ENCODE measurements around the gene INPP4A.

The INPP4A gene

DNA sequence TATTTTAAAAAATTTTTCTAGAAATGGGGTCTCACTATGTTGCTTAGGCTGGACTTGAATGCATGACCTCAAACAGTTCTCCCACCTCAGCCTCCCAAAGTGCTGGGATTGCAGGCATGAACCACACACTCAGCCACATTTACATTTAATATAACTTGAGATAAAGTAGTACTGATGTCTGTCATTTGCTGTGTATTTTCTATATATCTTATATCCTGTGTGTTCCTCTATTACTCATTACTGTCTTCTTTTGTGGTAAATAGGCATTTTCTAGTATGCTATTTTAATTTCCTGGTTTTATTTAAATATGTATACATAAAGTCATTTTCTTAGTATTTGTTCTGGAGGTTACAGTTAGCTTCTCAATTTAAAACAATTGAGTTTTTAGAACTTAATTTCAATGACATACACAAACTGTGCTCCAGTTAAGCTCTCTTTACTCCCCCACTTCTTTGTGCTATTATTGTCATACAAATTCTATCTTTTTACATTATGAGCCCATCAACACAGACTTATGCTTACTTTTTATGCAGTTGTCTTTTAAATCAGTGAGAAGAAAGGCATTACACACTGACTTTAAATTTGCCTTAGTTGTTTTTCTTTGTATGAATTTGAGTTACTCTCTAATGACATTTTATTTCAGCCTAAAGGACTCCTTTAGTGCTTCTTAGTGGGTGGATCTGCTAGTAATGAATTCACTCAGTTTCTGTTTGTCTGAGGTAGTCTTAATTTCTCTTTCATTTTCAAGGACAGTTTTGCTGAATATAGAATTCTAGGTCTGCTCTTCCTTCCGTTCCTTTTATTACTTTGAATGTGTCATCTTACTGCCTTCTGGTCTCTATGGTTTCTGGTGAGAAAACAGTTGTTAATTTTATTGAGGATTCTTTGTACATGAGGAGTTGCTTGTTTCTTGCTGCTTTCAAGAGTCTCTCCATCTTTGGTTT, 6.2 kb upstream of the INPP4A start:
- no peak for DNase-seq

DNA sequence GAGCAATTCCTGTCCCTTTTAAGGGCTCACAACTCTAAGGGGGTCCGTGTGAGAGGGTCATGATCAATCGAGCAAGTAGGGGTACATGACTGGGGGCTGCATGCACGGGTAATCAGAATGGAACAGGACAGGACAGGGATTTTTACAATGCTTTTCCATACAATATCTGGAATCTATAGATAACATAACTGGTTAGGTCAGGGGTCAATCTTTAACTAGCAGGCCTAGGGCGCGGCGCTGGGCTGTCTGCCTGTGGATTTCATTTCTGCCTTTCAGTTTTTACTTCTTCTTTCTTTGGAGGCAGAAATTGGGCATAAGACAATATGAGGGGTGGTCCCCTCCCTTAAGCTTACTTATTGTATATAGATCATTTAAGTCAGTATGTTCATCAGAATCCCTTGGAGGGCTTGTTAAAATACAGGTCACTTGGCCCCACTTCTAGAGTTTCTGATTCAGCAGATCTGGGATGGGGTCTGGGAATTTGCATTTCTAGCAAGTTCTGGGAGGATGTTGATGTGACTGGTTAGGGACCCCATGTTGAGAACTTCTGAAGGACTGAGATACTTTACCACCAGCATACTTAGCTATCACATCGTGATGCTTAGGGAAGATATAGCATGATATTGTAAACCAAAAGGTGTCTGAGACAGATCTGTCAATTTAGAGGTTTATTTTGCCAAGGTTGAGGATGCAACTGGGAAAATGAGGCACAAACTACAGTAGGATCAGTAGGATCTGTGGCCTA, 2.8 kb upstream of the INPP4A start:
- DNase-seq = no peak

DNA sequence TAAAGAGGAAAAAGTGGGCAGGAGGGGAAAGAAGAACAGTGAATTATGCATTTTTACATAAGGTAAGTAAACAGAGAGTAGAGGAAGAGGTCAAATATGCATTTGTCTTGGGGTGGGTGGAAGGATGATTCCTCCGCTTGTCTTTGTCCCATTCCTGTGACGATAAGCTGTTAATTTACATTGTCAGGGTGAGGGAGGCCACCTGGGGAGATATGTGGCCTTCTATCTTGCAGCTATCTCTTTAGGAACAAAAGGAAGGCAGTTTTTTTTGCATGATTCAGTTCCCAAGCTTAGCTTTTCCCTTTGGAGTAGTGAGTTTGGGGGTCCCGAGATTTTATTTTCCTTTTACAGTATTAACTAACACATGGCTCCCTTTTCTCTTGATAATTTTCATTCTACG, 2.2 kb upstream of the INPP4A start:
- no peak for DNase-seq

DNA sequence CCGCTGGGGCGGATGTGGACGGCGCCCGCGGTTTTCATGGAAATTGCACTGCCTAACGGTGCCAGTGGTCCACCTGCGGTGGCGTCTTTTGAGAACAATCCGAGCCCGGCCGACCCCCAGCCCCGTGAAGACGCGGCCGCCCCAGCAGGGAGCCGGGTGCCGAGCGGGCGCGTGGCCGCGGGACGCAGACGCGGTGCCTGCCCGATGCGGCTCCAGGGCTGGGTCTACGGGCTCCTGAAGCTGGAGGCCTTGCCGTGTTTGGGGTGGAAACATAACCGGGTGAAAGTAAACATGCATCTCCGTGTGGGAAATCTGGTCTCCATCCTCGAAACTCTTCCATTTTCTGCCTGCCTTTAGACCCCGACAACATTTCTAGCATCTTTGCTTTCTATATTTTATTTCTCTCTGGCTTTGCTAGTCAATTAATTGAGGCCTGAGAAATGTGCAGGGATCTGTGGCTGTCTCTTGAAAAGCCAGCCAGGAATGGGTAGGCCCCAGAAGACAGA, 572 bp downstream of the INPP4A start:
- DNase-seq = peak; percentile 58

DNA sequence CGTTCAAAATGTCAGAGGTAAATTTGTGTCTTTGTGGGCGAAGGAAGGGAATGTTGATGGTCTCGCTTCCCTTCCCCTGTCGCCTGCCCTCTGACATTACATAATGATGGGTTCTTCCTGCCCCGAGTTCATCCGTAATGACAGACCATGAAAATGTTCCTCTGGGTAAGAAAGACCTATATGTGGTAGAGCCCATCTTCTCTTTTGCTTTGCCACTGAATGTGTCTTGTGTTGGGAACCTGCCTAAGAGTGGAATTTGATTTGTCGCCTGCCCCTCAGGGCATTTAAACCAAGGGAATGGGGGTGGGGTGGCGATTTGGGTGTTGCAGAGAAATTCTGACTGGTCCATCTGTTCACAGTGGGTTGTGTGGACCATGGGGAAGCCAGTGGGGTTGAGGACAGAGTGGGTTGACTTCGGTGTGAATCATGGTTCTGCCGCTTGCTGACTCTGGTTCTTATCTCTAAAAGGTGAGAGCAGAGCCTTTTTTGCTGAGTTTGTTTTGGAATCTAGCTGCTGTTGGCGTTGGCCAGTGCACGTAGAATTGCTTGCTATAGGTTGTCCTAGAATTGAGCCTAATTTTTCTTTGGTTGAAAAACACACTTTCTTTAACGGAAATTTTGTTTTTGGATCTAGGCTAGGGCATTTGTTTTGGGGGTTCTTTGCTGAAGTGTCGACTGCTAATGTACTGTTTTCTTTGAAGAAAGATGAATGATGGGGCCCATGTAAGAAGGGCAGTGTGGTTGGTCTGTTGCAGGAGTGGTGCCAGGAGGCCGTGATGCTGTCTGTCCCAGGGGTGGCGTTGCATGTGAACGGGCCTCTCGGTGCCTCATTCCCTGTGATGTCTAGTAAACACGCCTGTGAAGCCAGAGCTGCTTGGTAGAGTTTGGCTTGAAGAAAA, 1.3 kb downstream of the INPP4A start:
- DNase-seq = peak; percentile 44

DNA sequence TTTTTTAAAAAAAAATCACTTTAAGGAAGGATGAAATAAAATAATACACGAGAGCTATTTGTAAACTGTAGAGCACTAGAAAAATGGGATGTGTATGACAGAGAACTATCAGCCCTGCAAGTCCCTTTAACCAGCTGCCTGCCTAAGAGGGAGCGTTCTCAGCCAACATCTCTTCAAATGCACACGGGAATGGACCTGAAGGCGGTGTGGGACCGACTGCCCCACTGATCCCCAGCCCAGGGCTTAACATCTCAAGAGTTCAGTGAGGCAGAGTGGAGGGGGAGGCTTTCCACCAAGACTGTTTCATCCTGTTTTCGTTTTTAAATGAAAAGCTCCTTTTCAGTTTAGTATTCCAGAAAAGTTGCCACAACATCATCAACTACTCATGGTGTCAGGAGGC, 2.2 kb downstream of the INPP4A start:
- DNase-seq = no peak

DNA sequence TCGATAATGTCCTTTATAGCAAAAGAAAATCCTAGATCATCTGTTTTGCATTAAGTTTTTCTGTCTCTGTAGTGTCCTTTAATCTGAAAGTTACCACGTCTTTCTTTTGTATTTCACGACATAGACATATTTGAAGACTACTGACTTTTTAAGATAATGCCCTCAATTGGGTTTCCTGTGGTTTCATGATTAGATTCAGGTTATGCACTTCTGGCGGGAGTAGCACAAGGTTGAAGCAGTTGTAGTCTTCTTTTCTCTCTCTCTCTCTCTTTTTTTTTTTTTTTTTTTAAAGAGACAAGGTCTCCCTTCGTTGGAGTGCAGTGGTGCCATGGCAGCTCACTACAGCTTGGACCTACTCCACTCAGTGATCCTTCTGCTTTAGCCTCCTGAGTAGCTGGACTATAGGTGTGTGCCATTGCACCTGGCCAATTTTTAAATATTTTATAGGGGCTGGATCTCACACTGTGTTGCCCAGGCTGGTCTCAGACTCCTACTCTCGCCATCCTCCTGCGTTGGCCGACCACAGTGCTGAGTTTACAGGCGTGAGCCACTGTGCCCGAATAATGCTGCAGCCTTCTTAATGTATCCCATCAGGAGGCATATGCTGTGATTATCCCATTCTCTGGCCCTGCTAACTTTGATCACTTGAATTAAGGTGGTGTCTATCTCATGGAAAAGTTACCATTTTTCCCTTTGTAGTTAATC, 3.9 kb downstream of the INPP4A start:
- no peak for DNase-seq

DNA sequence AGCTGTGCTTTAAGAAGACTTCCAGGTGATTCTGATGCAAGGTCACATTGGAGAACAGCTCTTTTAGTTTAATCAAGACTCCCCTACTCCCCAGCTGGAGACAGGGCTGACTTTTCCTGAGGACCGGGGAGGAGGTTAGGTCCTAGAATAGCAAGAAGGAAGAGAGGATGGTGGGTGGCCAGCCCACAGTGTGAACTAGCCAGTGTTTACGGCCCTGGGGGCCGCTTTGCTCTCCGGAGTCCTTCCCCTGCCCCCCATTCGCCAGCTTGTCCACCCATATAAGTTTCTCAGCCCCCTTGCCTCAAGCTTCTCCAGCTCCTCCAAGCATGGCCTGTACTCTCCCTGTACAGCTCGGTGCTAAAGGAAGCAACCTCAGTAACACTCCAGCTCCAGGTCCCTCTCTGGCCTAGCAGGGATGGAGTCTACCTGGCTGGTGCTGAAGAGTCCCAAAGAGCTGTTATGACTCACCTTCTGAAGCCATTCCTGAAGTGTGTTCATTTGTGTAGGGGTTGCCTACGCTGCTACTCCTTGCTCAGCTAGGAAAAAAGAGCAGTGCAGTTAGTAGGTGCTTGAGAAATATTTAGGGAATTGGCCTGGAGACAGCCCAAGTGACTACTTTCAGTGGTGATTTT, 7.9 kb downstream of the INPP4A start:
- DNase-seq = no peak

DNA sequence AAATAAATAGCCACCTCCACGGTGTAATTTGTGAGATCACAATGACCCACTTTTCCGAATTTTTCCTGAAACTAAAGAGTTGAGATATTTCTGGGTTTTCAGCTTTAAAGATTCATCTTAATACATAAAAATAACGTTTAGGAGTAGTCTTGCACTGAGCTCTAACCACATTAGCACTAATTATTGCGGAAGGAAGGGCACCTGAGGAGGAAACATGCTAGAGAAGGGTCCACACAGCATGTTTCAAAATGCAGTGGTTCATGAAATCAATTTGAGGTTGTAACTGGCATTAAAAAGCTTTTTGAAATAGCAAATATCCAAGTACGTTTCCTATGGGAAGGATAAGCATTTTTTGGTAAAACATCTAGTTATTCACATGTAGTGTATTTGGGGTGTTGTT, 8.4 kb downstream of the INPP4A start:
- DNase-seq = no peak

DNA sequence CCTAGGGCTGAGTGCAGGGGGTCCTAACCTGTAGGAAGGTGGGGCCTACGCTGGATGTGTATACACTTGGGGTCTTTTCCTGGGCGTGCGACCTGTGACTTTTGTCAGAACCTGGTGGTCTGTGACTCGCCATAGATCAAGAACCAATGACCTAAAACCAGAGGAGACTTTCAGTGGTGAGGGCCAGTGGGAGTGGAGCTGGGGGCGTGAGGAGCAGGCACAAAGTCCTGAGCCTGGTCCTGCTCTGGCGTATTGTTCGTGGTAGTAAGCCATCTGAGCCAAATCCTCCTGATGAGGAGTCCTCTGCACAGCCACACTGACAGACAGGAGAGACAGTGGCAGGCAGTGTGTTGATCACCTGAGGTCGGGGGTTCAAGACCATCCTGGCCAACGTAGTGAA, 8.9 kb downstream of the INPP4A start:
- no peak for DNase-seq

DNA sequence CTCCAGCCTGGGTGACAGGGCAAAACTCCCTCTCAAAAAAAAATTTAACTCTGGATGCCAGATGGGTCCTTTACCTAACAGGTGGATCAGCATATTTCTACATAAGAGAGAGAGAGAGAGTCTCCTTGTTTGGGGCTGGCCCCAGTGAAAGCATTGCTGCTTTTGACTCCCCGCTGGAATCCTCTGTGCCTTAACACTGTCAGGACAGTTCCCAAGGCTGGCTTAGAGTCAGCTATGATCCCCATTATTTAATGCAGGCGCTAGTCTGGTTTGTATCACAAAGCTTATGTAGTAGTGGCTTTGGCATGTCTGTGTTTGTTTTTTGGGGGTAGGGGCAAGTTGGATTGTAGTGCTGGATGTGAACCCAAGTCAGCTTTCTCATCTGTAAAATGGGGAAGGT, 9.4 kb downstream of the INPP4A start:
- no peak for DNase-seq

DNA sequence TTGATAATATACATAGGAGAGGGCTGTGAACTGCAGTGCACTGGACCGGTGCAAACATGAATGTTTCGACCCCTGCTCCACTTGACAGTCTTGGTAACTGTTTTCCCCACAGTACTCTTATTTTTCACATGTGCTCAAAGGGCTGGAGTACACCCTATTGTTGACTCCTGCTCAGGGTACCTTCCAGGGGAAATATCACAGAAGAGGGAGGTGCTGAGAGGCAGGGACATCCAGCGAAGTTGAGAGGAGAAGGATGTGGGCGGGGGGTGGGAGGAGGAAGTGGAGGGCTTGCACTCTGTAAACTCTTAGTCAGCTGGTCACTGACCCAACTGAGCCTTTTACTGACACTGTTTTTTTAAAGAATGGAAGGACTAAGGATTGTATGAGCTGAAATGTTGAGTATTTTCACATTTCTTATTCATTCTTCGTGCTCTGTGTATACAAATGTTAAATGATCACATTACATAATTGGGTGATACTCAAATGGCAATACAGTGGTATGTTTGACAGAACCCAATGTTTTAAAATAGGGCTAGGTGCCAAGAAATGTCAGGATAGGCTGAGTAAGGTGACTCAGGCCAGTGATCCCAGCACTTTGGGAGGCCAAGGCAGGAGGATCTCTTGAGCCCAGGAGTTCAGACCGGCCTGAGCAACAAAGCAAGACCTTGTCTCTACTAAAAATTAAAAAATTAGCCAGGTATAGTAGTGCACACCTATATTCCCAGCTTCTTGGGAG, 10.0 kb downstream of the INPP4A start:
- DNase-seq = peak; percentile 36

DNA sequence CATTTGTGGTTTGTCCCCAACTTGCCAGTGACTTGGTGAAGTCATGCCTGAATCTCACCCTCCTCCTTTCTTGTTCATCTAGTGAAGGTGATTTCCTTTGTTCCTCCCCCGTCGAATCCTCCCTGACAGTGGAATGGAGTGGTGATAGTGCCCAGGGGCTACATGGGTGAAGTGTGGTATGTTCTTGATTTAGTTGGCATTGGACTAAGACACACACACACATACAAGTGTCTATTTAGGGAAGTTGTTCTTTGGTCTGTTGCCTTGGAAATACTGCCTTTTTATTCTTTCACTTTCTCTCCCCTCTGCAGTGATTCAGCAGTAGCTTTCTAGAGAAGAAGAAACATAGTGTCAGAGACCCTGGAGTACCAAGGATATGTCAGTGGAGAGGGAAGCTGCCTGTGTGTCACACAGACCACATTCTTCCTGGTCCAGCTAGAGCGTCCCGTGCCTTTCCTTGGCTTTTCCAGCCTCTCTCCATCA, 10.9 kb downstream of the INPP4A start:
- no peak for DNase-seq

DNA sequence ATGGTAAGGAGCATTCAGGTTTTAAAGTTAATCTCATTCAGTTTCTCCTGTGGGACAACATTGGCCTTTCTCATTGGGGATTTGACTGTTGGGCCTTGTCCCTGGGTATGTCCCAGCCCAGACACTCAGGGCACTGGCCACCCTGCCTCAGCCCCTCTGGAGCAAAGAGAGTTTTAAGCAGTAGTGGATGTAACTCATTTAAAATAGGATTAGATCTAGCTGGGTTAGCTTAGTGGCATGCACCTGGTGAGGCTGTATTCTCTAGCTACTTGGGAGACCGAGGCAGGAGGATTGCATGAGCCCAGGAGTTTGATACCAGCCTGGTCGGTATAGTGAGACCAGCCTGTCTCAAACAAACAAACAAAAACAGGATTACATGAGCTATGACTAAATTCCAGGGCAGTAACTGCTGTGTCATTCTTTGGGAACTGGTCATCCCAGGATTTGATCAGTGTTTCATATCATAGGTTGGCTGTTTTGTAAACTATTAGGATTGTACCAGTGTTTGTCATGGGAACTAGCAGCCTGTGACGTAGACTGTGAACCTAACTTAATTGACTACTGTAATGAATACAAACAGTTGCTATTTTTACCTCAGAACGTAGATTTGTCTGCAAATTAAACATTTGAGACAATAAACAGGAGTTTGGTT, 12.5 kb downstream of the INPP4A start:
- DNase-seq = no peak

DNA sequence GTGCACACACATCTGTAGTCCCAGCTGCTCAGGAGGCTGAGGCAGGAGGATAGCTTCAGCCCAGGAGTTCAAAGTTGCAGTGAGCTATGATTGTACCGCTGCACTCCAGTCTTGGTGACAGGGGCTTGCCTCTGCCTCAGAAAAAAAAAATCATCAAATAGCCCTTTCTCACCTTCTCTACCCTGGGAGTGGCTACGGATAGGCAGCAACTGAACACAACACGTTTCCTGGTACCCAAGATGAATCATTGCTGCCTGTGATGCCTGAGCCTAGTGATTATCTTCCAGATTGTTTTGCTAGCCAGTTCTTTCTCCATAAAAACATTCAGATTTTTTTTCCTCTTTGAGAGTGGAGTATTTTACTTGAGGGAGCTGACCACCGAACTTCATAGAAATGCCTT, 13.5 kb downstream of the INPP4A start:
- DNase-seq = peak; percentile 40

DNA sequence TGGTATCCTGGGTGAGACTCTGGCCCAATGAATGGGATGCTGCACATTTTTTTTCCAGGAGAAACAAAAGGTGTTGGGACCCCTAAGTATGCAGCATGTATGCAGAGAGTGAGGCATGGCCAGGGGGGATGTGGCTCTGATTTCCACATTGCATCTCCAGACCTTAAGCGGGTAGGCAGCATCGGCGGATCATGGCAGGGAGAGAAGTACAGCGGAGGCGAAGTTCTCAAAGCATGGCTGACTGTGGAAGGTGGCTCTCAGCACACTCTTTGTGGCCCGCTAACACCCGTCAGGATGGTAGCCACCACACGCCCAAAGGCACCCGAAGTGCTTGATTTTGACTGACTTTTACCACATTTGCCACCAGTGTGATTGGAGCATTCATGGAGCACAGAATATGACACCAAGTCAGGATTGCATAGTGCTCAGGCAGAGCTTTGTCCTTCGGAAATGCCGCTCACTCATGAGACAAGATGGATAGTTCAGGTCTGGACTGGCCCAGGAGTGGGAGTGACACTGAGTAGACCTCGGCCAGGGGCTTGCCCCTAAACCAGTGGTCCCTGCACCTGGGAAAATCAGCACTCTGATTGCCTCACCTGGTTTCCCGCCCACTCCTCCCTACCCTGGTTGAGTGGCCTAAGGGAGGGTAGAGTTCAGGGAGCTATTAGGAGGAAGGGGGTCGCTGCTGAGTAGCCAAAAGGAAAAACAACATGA, 14.2 kb downstream of the INPP4A start:
- DNase-seq = no peak

DNA sequence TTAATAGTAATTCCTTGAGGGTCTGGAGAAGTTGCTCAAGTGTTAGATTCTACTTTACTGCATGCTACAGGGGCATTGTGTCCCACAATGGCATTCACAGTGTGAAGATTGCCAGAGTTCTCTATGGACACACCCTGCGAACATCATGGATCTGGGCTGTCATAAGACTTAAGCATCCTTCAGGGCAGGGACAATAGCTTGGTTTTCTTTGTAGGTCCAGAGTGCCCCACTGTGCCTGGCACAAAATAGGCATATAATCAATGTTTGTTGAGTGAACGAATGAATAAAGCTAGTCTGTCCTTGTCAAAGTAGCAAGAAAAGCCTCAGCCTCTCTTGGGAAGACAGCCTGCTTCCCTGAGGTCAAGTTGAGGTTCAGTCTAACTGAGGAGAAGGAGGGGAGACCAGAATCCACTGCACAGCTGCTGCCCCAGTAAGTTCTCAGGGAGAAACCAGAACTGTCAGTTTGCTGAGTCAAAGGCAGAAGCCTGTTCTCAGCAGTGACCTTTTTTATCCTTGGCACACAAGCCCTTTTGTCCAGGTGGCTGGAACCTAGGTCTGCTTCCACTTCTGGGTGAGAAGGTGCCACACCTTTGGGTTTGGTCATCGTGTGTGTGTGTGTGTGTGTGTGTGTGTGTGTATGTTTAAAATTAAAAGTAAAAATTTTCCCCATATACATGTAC, 15.0 kb downstream of the INPP4A start:
- no peak for DNase-seq

DNA sequence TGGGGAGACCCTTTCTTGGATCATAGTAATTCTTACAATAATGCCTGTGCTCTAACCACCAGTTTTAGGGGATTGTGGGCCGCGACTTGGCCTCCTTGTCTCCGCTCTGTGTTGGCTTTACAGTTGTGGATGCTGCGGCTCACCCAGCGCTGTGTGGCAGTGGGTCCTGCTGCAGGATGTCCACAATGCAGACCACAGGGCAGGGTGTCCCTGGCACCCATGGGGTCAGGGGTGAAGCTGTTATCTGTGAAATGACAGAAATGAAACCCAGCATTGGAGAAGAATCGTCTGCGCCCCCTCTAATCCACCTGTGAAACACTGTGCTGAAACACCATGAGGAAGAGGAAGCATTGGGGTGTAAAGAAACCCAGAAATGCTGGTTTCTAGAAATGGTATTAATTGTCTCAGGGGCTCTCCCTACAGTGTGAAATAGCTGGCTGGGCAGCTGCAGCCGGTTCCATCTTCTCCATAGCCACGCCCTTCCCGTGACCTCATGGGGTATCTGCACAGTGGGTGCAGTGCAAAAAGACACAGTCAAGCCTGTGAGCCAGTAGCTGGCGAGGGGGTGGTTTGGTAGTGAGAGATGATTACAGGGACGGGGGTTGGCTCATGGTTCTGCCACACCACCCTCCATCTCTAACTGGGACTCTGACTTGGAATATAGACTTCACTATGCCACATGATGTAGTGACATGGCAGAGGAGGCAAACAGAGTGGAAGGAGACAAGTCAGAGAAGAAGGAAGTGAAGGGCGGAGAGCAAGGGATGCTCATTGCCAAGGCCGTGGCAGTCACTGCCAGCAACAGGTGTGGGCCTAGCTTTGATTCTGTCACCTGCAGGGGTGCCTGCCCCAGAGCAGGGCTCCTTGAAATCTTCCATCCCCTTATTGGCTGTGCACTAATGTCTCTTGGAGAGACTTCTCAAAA, 16.2 kb downstream of the INPP4A start:
- DNase-seq = peak; percentile 49

Measured in NK-92 treated with Interleukin-12 subunit alpha and Interleukin-12 subunit beta, amount 100 ng/mL, for 24 hours (cell line).